Ammon's horn (tissue), 1 donor: ENCODE data around the gene AHSA1.
"Not testable (repeated sequence)": the region's sequence is repeated elsewhere in the genome, so short reads cannot be mapped to it uniquely, and the experiment has no call there.

Experiments used
- DNase-seq: peaks from one replicate; pipeline ENCODE4 v3.0.0-alpha.2; 2016; ENCODE audit warnings: low spot score

AHSA1 gene

GRCh38 chr14:77457522-77458248 is at the start of gene AHSA1, which contains the start of gene VIPAS39:
AHSA1 (plus strand) TSS chr14:77458093; CDS start chr14:77458190, 97 bp downstream.
VIPAS39 (minus strand) TSS chr14:77457601; CDS start chr14:77454102, 3,499 bp downstream.
- DNase-seq = peak; percentile 100

- no peak for DNase-seq
Measured at GRCh38 chr14:77409131-77409533, 48.8 kb upstream of the AHSA1 start.

- not testable (repeated sequence) for DNase-seq
Measured at GRCh38 chr14:77415403-77416030, 42.4 kb upstream of the AHSA1 start.

- not testable (repeated sequence) for DNase-seq
Measured at GRCh38 chr14:77416098-77416497, 41.8 kb upstream of the AHSA1 start.

GRCh38 chr14:77416836-77417235 is 41.1 kb upstream of the AHSA1 start:
- no peak for DNase-seq

GRCh38 chr14:77421201-77421600 is 36.7 kb upstream of the AHSA1 start:
- DNase-seq = no peak

GRCh38 chr14:77423423-77423822 is 34.5 kb upstream of the AHSA1 start, which contains the start of gene NOXRED1:
NOXRED1 (minus strand) TSS chr14:77423523; CDS start chr14:77422889, 634 bp downstream.
- no peak for DNase-seq

- no peak for DNase-seq
Measured at GRCh38 chr14:77424862-77425261, 33.0 kb upstream of the AHSA1 start.

GRCh38 chr14:77426396-77426795 is 31.5 kb upstream of the AHSA1 start:
- no peak for DNase-seq

- DNase-seq = no peak
Measured at GRCh38 chr14:77436042-77436441, 21.9 kb upstream of the AHSA1 start.

- DNase-seq = no peak
Measured at GRCh38 chr14:77438596-77438995, 19.3 kb upstream of the AHSA1 start.

- DNase-seq = no peak
Measured at GRCh38 chr14:77439861-77440260, 18.0 kb upstream of the AHSA1 start.

- DNase-seq = no peak
Measured at GRCh38 chr14:77442196-77442595, 15.7 kb upstream of the AHSA1 start.

GRCh38 chr14:77455966-77456640 is 1.8 kb upstream of the AHSA1 start:
- no peak for DNase-seq

GRCh38 chr14:77457115-77457521 is 775 bp upstream of the AHSA1 start:
- no peak for DNase-seq

GRCh38 chr14:77458249-77458950 is 507 bp downstream of the AHSA1 start:
- DNase-seq = peak; percentile 33

GRCh38 chr14:77459072-77459723 is 1.3 kb downstream of the AHSA1 start:
- peak; percentile 84 for DNase-seq

GRCh38 chr14:77467801-77468200 is 9.9 kb downstream of the AHSA1 start:
- no peak for DNase-seq

- no peak for DNase-seq
Measured at GRCh38 chr14:77469067-77469505, 11.2 kb downstream of the AHSA1 start.

- no peak for DNase-seq
Measured at GRCh38 chr14:77469539-77469938, 11.6 kb downstream of the AHSA1 start.

GRCh38 chr14:77470224-77470870 is 12.5 kb downstream of the AHSA1 start:
- DNase-seq = no peak
